ENCODE measurements around the gene UBB. TPM values are rescaled to one million over a fixed set of nuclear protein-coding genes. Genes with fewer than 3 reads are reported as not detected.

The UBB gene
- total RNA-seq, 4 donors from 2014 or later = 713 to 1,130 (median 983) TPM

DNA sequence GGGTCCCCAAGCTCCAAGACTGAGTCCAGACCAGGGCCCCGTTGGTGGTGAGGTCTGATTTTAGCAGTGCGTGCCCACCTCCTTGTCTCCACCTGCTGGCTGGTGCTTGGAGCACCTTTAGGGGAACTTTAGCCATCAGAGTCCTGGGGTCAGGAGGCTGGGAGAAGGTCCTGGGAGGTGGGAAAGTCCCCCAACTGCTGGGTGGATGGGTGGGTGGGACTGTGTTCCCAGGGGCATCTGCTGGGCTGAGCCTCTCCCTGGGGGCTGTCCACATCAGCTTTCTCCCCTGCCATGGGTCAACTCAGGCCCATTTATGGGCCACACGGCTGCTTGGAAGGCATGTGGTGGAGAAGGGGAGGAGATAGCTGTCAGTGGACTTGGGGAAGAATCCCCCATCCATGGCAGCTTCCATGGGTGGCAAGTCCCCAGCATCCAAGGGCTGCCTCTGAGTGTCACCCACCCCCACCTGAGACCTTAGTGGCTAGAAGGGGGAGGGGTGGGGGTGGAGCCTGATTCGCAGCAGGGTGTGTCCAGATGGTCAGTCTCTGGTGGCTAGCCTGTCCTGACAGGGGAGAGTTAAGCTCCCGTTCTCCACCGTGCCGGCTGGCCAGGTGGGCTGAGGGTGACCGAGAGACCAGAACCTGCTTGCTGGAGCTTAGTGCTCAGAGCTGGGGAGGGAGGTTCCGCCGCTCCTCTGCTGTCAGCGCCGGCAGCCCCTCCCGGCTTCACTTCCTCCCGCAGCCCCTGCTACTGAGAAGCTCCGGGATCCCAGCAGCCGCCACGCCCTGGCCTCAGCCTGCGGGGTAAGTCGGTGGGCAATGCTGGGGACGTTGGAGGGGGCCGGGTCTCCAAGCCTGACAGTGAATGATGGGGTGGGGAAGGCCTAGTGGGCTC is 34.4 kb downstream of the UBB start, which contains the start of gene TRPV2:
Gene TRPV2 (plus strand): TSS at position 541 of the 894 bp plus-strand sequence. CDS start 2,098 bp downstream, outside the sequence.
- Histone ChIP-seq H3K4me1 (peaks cover 13 to 46% (median 41%) of the 10 kb centered on the region in 4 donors), H3K4me3 (peak within 1 kb of the TSS; percentile 56 to 64 (median 61)), H3K27me3 (peaks cover 0 to 6% (median 0%) of the 10 kb centered on the region in 4 donors), H3K27ac (replicated peaks in 1 of 4) (peak within 1 kb of the TSS; percentile 77 to 80 (median 80)), H3K9me3 (no peaks in the 10 kb centered on the region), H3K36me3 (peaks cover 0 to 25% (median 5%) of the 10 kb centered on the region in 4 donors)
- WGBS = 14% methylated on average over 2 of the region's 21 CpGs
- DNase-seq (ENCODE audit: extremely low spot score) = no peak
- TF ChIP-seq, protein P1, sequence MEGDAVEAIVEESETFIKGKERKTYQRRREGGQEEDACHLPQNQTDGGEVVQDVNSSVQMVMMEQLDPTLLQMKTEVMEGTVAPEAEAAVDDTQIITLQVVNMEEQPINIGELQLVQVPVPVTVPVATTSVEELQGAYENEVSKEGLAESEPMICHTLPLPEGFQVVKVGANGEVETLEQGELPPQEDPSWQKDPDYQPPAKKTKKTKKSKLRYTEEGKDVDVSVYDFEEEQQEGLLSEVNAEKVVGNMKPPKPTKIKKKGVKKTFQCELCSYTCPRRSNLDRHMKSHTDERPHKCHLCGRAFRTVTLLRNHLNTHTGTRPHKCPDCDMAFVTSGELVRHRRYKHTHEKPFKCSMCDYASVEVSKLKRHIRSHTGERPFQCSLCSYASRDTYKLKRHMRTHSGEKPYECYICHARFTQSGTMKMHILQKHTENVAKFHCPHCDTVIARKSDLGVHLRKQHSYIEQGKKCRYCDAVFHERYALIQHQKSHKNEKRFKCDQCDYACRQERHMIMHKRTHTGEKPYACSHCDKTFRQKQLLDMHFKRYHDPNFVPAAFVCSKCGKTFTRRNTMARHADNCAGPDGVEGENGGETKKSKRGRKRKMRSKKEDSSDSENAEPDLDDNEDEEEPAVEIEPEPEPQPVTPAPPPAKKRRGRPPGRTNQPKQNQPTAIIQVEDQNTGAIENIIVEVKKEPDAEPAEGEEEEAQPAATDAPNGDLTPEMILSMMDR (IDR thresholded peaks at IDR 0.05) = peak in 1 of 3 experiments; percentile 27
- no peak for TF ChIP-seq EP300 (IDR thresholded peaks at IDR 0.05)
- intact Hi-C loops (cut with DNase I) = no loop called here

GRCh38 chr17:16417399-16417798 is 36.5 kb downstream of the UBB start:
- Histone ChIP-seq H3K27ac (replicated peaks in 1 of 4) (peak overlapping the region; percentile 59 to 80 (median 78)), H3K4me1 (peaks cover 13 to 50% (median 42%) of the 10 kb centered on the region in 4 donors), H3K9me3 (no peaks in the 10 kb centered on the region), H3K36me3 (peaks cover 0 to 31% (median 6%) of the 10 kb centered on the region in 4 donors), H3K27me3 (peaks cover 0 to 6% (median 0%) of the 10 kb centered on the region in 4 donors), H3K4me3 (no peak overlapping the region)
- 98% methylated on average over 5 of the region's 7 CpGs for whole genome bisulfite sequencing
- intact Hi-C loops (cut with DNase I) = no loop called here
- TF ChIP-seq POLR2A (IDR thresholded peaks at IDR 0.05; ENCODE audit: low read depth) (no peak), POLR2AphosphoS5 (IDR thresholded peaks at IDR 0.05) (no peak)
- DNase-seq (ENCODE audit: extremely low spot score) = no peak

DNA sequence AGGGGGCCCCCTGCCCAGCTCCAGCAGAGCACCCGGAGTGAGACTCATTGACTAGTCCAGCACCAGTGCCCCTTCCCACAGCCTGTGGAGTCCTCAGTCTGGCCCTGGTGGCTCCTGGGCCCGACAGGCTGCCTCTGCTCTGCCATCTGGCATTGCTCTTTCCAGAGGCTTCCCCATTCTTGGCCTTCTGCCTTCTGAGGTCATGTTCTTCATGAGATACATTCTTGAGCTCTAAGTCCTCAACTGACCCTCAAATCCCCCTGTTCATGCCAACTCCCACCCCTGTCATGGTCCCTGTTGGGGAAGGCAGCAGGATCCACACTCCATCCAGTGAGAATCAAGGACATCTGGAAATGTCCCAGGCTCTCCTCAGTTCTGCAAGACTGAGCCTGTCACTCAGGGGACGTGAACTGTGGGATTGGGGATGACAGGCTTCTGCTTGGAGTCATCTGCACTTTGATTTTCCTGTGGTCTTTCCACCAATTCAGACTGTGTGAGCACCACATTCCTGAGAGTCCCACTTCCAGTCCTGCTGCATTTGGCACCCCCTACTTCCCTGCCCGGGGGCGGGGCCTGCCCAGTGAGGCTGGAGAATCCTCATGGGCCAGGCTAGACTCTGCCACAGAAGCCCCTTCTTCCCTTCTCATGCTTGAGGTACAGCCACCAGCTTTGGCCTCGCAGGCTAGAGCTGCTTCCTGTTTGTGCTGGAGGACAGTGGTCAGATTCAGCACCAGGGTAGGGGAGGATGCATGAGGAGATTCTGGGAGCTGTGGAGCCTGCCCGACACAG is 37.2 kb downstream of the UBB start:
- Histone ChIP-seq H3K4me1 (peaks cover 13 to 50% (median 42%) of the 10 kb centered on the region in 4 donors), H3K36me3 (peaks cover 0 to 38% (median 13%) of the 10 kb centered on the region in 4 donors), H3K9me3 (no peaks in the 10 kb centered on the region), H3K27ac (replicated peaks in 1 of 4) (peak overlapping the region; percentile 59 to 80 (median 70)), H3K27me3 (peaks cover 0 to 6% (median 0%) of the 10 kb centered on the region in 4 donors), H3K4me3 (no peak overlapping the region)
- no peak for DNase-seq (ENCODE audit: extremely low spot score)
- WGBS = 73% methylated on average over 7 of the region's 7 CpGs
- TF ChIP-seq POLR2AphosphoS5 (IDR thresholded peaks at IDR 0.05) (no peak), POLR2A (IDR thresholded peaks at IDR 0.05; ENCODE audit: low read depth) (no peak), EP300 (IDR thresholded peaks at IDR 0.05) (no peak)
- TF ChIP-seq, protein P1 (IDR thresholded peaks at IDR 0.05) = no peak
- intact Hi-C loops (cut with DNase I) = no loop called here

DNA sequence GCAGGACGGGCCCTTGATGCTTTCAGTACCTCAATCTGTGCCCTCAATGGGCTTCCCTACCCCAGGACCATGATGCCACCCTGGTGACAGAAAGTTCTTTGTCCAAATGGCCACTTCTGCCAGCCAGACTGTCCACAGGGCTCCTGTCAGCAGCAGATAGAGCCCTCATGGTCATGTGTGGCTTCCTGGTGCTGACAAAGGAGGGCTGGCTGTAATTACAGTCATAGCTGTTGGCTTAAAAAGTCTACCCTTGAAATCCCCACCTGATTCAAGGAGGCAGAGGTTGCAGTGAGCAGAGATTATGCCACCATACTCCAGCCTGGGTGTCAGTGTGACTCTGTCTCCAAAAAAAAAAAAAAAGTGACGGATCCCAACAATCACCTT is 37.8 kb downstream of the UBB start:
- peaks cover 0 to 6% (median 0%) of the 10 kb centered on the region in 4 donors for H3K27me3 ChIP-seq
- H3K36me3 ChIP-seq = peaks cover 0 to 44% (median 19%) of the 10 kb centered on the region in 4 donors
- 96% methylated on average over 2 of the region's 2 CpGs for WGBS
- peak overlapping the region; percentile 59 to 80 (median 70) for H3K27ac ChIP-seq (replicated peaks in 1 of 4)
- DNase-seq (ENCODE audit: extremely low spot score) = no peak
- no peak overlapping the region for H3K4me3 ChIP-seq
- TF ChIP-seq, protein P1 (IDR thresholded peaks at IDR 0.05) = no peak
- TF ChIP-seq POLR2AphosphoS5 (IDR thresholded peaks at IDR 0.05) (no peak), EP300 (IDR thresholded peaks at IDR 0.05) (no peak), POLR2A (IDR thresholded peaks at IDR 0.05; ENCODE audit: low read depth) (no peak)
- H3K9me3 ChIP-seq = no peaks in the 10 kb centered on the region
- intact Hi-C loops (cut with DNase I) = no loop called here
- H3K4me1 ChIP-seq = peaks cover 13 to 50% (median 42%) of the 10 kb centered on the region in 4 donors
